ENCODE measurements around the gene DOK5.

GRCh38 chr20:54512694-54513093 lies 37.3 kb downstream of the DOK5 start:
- TF ChIP-seq CTCF (conservative IDR thresholded peaks at IDR 0.05; ENCODE audit: low read length): no peak
- no peak for TF ChIP-seq EZH2phosphoT487 (IDR thresholded peaks at IDR 0.05; ENCODE audit: borderline replicate concordance, low read depth, low read length)

Measured in OCI-LY7 (cell line).